ENCODE data around the gene FARS2. TPM values are rescaled to one million over a fixed set of nuclear protein-coding genes. Genes with fewer than 3 reads are reported as not detected.
A peak's percentile ranks its signal among the peaks of the same experiment; 100 is the strongest.

Gene FARS2
- 24.4 and 25.6 TPM in 2 replicates for total RNA-seq (2014; rRNA removed; shearing (Covaris generic))
- polyA plus RNA-seq (2015; cell fraction: cytosol; rRNA removed) = 10.6 and 14.6 TPM in 2 replicates
- polyA plus RNA-seq (2015; cell fraction: nucleus; rRNA removed) = 8.2 and 15.8 TPM in 2 replicates

DNA sequence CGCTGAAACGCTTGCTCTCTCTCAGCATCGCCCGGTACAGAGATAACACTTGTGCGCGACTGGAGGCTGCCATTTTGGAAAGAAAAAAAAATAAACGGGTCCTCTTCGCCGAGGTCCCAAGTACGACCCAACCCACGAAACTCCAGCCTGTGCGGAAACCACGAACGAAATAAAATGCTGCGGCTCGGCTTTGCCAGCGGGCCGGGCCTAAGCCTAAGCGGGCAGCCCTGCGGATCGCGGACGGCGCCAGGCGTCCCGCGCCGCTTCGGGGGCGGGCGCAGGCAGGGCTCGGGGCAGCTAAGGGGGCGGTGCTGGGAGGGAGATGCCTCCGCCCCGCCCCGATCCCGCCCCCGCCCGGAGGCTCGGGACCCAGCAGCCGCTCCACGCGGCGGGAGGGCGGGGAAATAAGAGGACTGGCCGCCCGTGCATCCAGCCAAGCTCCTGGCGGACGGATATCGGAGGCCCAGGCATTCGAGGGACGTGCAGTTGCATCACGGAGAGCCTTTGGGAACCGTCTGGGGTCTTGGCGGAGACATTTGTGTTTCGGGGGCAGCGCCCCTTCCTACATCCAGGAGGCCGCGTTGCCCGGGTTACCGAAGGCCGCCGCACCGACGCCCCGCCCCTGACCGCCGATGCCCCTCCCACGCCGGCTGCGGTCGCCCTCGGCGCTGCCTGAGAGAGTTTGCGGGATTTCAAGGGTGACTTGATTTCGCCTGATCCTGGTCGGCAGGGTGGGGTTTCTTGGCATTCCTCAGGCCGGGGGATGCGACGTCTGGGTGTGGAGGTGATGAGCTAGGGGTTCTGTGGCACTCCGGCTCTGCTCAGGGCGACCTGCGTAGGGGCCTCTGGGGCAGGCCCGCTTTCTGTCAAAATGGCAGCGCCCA is at the start of gene FARS2, which contains the start of gene LYRM4:
FARS2 (plus strand) TSS at position 853 of the 884 bp plus-strand sequence.
LYRM4 (minus strand) TSS at position 290 of the 884 bp plus-strand sequence; CDS start at position 73, 217 bp downstream.
- in situ Hi-C loops (cut with HindIII; ENCODE audit: low pct_unique_long_range_greater_than_20kb, low sequenced_read_pairs) = no loop called here
- DNase-seq (ENCODE audit: low read depth, low spot score) = peak; percentile 91

DNA sequence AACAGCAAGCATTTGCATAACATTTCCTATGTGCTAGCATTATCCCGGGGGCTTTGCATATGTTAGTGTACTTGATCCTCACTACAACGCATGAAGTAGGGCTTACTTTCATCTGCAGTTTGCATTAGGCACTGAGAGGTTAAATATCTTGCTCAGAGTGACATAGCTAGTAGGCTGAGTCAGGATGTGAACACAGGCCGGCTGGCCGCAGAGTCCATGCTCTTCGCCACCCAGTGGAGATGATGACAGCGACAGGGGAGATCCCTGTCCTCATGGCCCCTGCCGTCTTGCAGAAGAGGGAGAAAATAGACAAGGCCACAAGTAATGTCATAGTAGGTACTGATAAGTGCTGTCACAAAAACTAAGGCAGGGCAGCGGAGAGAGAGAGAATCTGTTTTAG is 47.5 kb upstream of the FARS2 start:
- no peak for DNase-seq (ENCODE audit: low read depth, low spot score)
- in situ Hi-C loops (cut with HindIII; ENCODE audit: low pct_unique_long_range_greater_than_20kb, low sequenced_read_pairs) = no loop called here

DNA sequence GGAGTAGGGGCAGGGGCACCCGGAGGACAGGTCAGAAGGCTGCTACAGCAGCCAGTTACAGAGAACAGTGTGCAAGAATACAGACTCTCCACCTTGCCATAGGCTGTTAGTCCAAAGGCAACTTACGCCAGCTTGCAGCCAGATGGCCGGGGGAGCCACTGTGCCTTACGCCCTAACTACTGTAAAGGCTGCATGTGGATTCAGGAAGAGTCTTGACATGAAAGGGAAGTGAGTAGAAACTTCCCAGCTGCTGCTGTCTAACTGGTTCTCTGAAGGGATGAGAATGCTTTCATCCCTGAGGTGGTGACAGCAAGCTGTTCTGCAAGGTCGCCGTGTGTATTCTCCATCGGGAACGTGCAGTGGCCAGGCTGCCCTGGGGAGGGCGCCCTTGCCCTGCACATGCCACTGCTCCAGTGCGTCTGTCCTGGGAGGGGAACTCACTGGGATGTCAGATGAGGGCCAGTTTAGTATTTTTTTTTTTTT is 46.7 kb upstream of the FARS2 start:
- DNase-seq (ENCODE audit: low read depth, low spot score) = peak; percentile 71
- in situ Hi-C loops (cut with HindIII; ENCODE audit: low pct_unique_long_range_greater_than_20kb, low sequenced_read_pairs) = no loop called here

DNA sequence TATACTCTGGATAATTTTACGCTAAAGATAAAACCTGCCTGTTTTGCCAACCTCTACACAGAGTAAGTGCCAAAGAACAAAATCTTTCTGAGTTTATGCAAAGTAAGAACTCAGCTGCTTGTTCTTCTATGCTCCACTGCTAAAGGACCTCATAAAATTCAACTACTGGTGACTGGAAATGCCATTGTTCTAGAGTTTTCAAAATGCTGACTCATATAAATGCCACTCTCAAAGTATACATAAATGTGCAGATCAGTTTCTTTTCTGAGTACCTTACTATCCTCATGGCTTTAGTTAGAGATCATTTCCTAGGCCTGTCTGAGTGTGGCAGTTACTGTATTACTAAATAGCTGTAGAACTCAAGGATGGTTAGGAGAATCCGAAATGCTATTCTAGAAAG is 46.2 kb upstream of the FARS2 start:
- in situ Hi-C loops (cut with HindIII; ENCODE audit: low pct_unique_long_range_greater_than_20kb, low sequenced_read_pairs) = no loop called here
- DNase-seq (ENCODE audit: low read depth, low spot score) = no peak

DNA sequence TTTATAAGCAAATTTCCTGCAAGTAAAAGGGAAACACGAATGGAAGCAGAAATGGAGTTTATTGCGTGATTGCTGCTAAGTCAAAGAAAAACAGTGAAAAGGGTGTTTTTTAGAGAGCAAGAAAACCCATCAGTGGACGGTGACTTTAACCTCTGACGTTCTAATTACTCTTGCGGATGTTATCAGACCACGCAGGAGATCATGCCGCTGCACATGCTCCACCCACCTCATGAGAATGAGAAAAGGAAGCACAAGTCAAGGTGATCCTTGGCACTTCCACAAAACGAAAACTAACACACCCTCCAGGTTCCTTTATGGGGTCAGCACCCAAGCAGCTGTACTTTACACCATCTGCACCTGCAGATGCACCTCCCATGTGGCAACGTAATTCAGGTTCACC is 45.5 kb upstream of the FARS2 start:
- DNase-seq (ENCODE audit: low read depth, low spot score) = no peak
- in situ Hi-C loops (cut with HindIII; ENCODE audit: low pct_unique_long_range_greater_than_20kb, low sequenced_read_pairs) = no loop called here

DNA sequence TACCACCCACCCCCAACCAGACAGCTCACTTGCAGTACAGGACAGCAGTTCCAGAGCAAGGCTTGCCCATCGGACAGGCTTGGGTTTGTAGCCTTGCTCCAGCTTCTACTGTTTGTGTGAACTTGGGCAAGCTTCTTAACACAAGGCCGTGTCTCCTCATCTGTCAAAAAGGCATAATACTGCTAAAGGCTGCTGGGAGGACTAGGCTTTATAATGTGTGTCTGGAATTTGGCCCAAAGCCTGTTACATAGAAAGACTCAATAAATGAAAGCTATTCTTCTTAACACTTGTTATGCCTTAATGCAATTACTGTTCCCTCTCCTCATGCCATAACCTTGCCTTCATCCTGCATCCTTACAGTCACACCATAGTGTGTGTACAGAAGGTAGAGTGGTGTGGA is 44.0 kb upstream of the FARS2 start:
- in situ Hi-C loops (cut with HindIII; ENCODE audit: low pct_unique_long_range_greater_than_20kb, low sequenced_read_pairs) = no loop called here

DNA sequence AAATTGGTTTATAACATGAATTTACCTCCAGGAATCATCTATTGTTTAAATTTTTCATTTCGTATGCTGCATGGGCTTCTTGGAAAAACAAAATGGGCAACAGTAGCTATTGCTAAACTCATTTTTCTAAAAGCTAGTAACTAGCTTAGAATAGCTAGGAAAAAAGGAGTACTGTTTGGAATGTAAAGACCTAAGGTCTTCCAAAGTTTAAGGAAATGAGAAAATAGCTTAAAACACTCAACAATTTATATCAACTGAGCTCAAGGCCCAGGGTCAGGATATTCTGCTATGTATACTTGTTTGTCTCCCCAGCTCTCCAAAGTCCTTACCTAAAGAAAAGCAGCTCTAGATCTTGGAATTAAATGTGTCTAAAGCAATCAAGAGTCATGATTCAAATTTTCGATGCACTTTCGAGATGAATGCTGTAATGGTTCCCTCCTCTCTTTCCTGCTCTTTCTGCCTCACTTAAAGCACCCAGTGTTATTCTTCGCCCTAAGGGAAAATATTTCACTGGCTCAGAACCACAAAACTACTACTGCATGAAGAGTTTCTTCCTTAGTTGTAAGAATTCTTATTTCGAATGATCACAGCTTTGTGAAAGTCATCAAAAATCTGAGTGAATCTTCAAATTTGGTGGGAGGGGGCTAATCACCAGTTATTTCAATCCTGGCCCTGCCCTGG is 42.2 kb upstream of the FARS2 start:
- in situ Hi-C loops (cut with HindIII; ENCODE audit: low pct_unique_long_range_greater_than_20kb, low sequenced_read_pairs) = no loop called here

More for the DNA sequence above, 44.0 kb upstream of the FARS2 start:
- DNase-seq (ENCODE audit: low read depth, low spot score) = no peak

DNA sequence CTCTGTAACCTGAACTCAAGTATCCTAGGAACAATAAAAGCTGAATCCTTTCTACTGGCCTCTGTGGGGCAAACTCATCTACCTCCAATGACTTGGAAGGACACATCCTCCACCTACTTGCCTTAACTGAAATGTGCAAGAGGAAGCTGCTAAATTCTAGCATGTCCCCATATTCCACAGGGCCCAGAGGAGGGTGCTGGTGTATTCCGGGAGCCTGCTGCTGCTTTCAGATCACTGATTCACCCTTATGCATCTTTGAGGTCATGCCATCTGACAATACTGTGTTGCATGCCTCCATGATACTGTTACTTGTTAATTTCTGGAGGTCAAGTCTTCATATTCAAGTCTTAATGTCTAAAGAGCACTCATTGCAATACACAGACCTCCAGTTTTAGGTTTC is 40.9 kb upstream of the FARS2 start:
- in situ Hi-C loops (cut with HindIII; ENCODE audit: low pct_unique_long_range_greater_than_20kb, low sequenced_read_pairs) = no loop called here
- DNase-seq (ENCODE audit: low read depth, low spot score) = no peak

More for the DNA sequence above, 42.2 kb upstream of the FARS2 start:
- peak; percentile 82 for DNase-seq (ENCODE audit: low read depth, low spot score)

DNA sequence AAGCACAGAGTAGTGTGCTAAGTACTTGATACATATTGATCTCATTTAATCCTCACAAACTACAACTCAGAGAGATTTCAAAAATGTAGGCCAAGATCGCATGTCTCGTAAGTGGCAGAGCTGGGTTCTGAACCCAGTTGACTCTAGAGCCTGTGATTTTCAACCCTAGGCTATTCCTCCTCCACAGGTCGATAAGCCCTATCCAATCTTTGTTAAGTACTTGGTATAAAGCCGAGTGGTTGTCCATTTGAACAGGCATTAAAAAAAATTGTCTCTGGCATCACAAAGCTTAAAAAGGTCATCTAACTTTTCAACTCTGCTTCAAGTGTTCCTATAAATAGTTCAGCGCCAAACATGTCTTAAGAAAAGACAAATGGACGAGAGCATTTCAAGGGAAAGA is 38.0 kb upstream of the FARS2 start:
- in situ Hi-C loops (cut with HindIII; ENCODE audit: low pct_unique_long_range_greater_than_20kb, low sequenced_read_pairs) = no loop called here

DNA sequence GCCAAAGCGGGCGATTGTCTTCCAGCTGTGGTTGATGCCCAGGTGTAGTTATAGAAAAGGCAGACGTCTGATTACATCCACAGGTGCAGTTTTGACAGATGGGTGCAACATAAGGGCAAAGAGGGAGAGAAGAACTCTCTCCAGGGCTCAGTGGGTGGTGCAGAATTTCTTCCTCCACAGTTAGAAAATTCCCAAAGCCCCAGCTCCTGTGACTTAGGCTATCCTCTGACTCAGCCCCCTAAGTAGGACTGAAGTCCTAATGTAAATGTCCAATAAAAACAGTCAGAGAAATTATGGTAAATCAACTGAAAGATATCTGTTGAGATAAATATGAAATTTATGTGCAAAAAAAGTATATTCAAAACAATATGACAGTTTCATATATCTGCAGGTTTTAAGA is 32.0 kb upstream of the FARS2 start:
- no peak for DNase-seq (ENCODE audit: low read depth, low spot score)
- in situ Hi-C loops (cut with HindIII; ENCODE audit: low pct_unique_long_range_greater_than_20kb, low sequenced_read_pairs) = no loop called here

More for the DNA sequence above, 38.0 kb upstream of the FARS2 start:
- DNase-seq (ENCODE audit: low read depth, low spot score) = no peak

DNA sequence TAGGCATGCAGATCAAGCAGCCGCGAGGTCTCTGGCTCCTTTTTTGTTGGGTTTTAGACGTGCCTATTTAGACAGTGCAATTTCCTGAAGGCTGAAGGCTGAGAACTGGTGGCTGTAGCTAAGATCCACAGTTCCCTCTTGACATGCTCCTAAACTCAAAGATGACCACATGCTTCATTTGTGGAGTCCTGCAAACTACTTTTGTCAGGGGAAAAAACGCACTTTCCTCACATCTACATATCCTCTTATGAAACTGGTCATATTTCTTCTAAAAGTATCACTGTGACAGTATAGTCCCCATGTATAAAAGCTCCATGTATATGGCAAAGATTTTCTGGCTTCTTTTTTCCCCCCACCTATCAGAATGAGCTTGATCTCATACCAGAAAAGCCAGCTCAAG is 31.2 kb upstream of the FARS2 start:
- no peak for DNase-seq (ENCODE audit: low read depth, low spot score)
- in situ Hi-C loops (cut with HindIII; ENCODE audit: low pct_unique_long_range_greater_than_20kb, low sequenced_read_pairs) = no loop called here

DNA sequence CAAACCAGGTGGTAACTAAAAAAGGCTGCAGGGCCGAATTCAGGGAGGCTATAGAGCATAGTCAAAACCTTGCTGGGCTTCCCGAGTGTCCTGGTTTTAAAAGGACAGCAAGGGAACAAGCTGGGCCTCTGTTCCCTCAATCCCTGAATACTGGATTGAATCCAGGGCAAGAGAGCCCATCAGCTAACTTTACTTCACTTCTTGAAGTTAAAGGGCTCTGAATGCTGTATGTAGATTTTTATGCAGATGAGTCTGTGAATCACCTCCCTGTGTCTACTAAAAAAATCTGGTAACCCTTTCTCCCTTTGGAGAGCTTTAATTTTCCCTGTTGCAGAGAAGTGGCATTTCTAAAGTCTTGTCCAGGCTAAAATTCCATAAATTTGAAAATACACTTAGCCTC is 30.0 kb upstream of the FARS2 start:
- in situ Hi-C loops (cut with HindIII; ENCODE audit: low pct_unique_long_range_greater_than_20kb, low sequenced_read_pairs) = no loop called here
- no peak for DNase-seq (ENCODE audit: low read depth, low spot score)

DNA sequence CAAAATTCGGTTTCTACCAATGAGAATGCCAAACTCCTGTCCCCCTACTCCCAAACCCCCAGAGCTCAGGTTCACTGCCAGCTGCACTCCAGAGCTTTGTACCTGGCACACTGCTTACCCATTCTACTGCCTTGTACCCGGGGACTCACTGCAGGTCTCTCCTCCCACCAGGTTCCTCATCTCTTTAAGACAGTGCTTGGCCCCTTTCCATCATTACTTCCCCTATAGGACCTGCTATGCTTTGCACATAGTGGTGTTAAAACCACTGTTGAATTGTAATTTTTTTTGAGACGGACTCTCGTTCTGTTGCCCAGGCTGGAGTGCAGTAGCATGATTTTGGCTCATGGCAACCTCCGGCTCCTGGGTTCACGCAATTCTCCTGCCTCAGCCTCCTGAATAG is 26.4 kb upstream of the FARS2 start:
- in situ Hi-C loops (cut with HindIII; ENCODE audit: low pct_unique_long_range_greater_than_20kb, low sequenced_read_pairs) = no loop called here
- DNase-seq (ENCODE audit: low read depth, low spot score) = no peak

DNA sequence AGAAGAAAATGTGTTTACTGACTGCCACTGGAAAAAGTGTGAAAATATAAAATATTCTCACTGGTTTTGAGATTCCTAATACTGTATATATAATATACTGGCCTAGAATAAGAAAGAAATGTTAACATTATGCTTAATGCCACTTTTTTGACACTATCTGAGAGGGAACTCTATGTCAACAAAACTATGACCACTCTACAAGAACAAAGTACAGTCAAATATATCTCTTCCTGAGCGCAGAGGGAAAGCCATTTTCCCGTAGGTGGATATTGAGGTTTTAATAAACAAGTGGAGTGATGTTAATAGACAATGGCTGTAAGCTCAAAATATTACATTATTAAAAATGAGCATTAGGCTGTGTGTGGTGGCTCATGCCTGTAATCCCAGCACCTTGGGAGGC is 25.5 kb upstream of the FARS2 start:
- in situ Hi-C loops (cut with HindIII; ENCODE audit: low pct_unique_long_range_greater_than_20kb, low sequenced_read_pairs) = no loop called here
- DNase-seq (ENCODE audit: low read depth, low spot score) = no peak

DNA sequence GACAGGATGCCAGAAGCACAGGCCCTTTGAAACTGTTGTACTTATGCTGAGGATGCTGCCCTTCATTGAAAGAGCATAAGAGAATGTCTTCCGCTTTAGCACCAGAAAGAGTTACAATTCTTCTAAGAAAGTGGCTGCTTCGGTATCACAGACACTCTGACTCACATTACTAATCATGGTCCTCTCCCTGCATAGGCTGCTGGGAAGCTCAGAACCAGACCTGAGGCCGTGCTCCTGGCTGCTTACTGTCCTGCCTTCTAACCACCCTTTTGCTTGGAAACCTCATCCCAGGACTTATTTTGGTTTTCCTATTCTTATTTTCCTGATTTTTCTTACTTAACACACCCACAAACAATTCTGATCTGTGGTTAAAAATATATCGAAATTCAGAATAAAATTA is 23.5 kb upstream of the FARS2 start:
- DNase-seq (ENCODE audit: low read depth, low spot score) = no peak
- in situ Hi-C loops (cut with HindIII; ENCODE audit: low pct_unique_long_range_greater_than_20kb, low sequenced_read_pairs) = no loop called here

DNA sequence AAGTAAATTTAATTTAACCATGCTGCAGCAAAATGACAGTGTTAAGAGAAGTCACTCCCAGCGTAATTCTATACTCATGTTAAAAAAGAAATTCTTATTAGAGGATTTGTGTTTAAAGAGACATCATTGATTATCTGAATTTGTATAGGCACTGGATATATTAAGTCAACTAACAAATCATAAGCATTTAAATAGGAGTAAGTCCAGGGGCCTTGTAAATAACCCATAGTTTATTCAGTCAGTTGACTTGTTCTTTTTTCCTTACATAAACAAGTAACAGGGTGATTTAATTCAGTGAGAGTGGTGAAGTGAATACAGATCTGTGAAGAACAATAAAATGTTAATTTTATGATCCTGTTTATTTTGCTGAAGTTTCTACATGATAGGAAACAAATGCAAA is 23.0 kb upstream of the FARS2 start:
- in situ Hi-C loops (cut with HindIII; ENCODE audit: low pct_unique_long_range_greater_than_20kb, low sequenced_read_pairs) = no loop called here
- no peak for DNase-seq (ENCODE audit: low read depth, low spot score)

DNA sequence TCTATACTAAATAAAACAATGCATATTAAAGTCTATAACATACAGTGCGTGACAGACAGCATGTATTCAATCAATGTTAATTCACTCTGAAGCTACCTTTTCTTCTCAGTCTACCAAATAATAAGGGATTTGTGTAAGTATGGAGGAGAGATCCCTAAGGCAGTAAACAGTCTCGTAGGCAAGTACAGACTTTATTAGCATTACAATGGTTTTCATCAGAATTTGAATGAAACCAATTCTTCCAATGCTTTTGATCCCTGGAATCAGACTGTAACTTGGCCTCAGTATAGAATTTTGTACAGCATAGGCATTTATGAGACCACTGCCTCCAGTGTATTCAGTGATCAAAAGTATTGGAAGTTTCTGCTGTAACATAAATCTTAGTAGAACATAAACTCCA is 20.1 kb upstream of the FARS2 start:
- in situ Hi-C loops (cut with HindIII; ENCODE audit: low pct_unique_long_range_greater_than_20kb, low sequenced_read_pairs) = no loop called here
- no peak for DNase-seq (ENCODE audit: low read depth, low spot score)

DNA sequence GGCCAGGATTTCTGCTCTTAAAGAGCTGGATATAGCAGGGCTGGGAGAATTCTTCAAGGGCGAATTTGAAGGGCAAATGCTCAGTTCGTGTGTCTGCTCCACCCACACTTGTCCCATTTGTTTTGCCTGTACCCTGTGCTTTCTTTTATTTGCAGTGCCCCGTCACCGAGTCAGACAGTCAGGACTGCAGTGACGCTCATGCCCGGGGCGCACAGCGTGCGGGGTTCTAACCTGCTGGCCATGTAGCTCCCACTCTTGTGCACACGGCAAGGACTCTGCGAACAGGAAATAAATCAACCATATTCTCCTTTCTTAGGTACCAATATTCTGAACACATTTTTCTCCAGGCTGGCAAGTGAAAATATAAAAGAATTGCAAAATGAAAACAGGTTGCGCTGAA is 18.2 kb upstream of the FARS2 start:
- DNase-seq (ENCODE audit: low read depth, low spot score) = no peak
- in situ Hi-C loops (cut with HindIII; ENCODE audit: low pct_unique_long_range_greater_than_20kb, low sequenced_read_pairs) = no loop called here
